ENCODE results near the gene PACC1.

DNA sequence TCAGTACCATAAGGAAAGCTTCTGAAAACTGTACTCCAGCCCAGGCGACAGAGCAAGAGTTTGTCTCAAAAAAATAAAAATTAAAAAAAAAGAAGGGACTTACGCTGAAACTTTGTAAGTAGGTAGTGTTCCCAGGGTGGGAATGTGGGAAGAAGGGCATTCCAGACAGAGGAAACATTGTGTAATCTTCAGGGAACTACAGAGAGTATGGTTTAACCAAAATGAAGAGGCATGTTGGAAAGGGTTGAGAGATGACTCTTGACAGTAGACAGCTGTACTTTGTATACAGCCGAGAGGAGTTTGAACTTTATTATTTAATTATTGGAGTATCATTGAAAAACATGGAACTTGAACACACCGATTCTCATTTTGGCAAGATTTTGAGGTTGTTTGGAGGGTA lies 86.4 kb downstream of the PACC1 start:
- TF ChIP-seq, protein P1, sequence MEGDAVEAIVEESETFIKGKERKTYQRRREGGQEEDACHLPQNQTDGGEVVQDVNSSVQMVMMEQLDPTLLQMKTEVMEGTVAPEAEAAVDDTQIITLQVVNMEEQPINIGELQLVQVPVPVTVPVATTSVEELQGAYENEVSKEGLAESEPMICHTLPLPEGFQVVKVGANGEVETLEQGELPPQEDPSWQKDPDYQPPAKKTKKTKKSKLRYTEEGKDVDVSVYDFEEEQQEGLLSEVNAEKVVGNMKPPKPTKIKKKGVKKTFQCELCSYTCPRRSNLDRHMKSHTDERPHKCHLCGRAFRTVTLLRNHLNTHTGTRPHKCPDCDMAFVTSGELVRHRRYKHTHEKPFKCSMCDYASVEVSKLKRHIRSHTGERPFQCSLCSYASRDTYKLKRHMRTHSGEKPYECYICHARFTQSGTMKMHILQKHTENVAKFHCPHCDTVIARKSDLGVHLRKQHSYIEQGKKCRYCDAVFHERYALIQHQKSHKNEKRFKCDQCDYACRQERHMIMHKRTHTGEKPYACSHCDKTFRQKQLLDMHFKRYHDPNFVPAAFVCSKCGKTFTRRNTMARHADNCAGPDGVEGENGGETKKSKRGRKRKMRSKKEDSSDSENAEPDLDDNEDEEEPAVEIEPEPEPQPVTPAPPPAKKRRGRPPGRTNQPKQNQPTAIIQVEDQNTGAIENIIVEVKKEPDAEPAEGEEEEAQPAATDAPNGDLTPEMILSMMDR (IDR thresholded peaks at IDR 0.05), result no peak
- TF ChIP-seq POLR2AphosphoS5 (IDR thresholded peaks at IDR 0.05), result no peak
